ENCODE measurements around the gene FES. TPM values are rescaled to one million over a fixed set of nuclear protein-coding genes. Genes with fewer than 3 reads are reported as not detected.
A peak's percentile ranks its signal among the peaks of the same experiment; 100 is the strongest.

Gene FES
- total RNA-seq, 4 donors from 2014 or later = 62.0 to 183 (median 72.1) TPM

- no peaks in the 10 kb centered on the region for H3K36me3 ChIP-seq
- DNase-seq (ENCODE audit: low spot score in 2 of 2) = no peak
- H3K4me3 ChIP-seq = no peak overlapping the region
- 93 to 96% methylated on average over 4 of the region's 4 CpGs for WGBS, 2 donors
- H3K9me3 ChIP-seq = no peaks in the 10 kb centered on the region
- H3K27me3 ChIP-seq = no peaks in the 10 kb centered on the region
- no peak overlapping the region for H3K27ac ChIP-seq
- H3K4me1 ChIP-seq = peaks cover 0 to 27% (median 20%) of the 10 kb centered on the region in 4 donors
- TF ChIP-seq EP300 (IDR thresholded peaks at IDR 0.05) (no peak), CTCF (IDR thresholded peaks at IDR 0.05) (no peak), POLR2A (IDR thresholded peaks at IDR 0.05) (no peak)
Observed at GRCh38 chr15:90865702-90866101, 18.6 kb upstream of the FES start.

- TF ChIP-seq EP300 (IDR thresholded peaks at IDR 0.05) (no peak), CTCF (IDR thresholded peaks at IDR 0.05) (no peak), POLR2A (IDR thresholded peaks at IDR 0.05) (no peak)
- no peak for DNase-seq (ENCODE audit: low spot score in 2 of 2)
- Histone ChIP-seq H3K4me3 (no peak overlapping the region), H3K9me3 (no peaks in the 10 kb centered on the region), H3K4me1 (peaks cover 0 to 29% (median 20%) of the 10 kb centered on the region in 4 donors), H3K27ac (no peak overlapping the region), H3K36me3 (no peaks in the 10 kb centered on the region), H3K27me3 (no peaks in the 10 kb centered on the region)
- WGBS, 2 donors = 67 to 78% methylated on average over 16 of the region's 16 CpGs
Observed at GRCh38 chr15:90866161-90866715, 18.1 kb upstream of the FES start.

- H3K27ac ChIP-seq = no peak overlapping the region
- H3K4me1 ChIP-seq = peaks cover 0 to 29% (median 20%) of the 10 kb centered on the region in 4 donors
- WGBS, 2 donors = 79 to 81% methylated on average over 3 of the region's 3 CpGs
- no peaks in the 10 kb centered on the region for H3K36me3 ChIP-seq
- no peaks in the 10 kb centered on the region for H3K27me3 ChIP-seq
- no peak for TF ChIP-seq EP300 (IDR thresholded peaks at IDR 0.05)
- no peak for TF ChIP-seq CTCF (IDR thresholded peaks at IDR 0.05)
- TF ChIP-seq POLR2A (IDR thresholded peaks at IDR 0.05) = no peak
- H3K9me3 ChIP-seq = no peaks in the 10 kb centered on the region
- H3K4me3 ChIP-seq = no peak overlapping the region
- no peak for DNase-seq (ENCODE audit: low spot score in 2 of 2)
Observed at GRCh38 chr15:90866800-90867199, 17.5 kb upstream of the FES start.

- Histone ChIP-seq H3K4me1 (peaks cover 0 to 41% (median 31%) of the 10 kb centered on the region in 4 donors), H3K4me3 (no peak within 1 kb of the TSS), H3K9me3 (no peaks in the 10 kb centered on the region), H3K27ac (peak within 1 kb of the TSS; percentile 93 to 97 (median 94)), H3K27me3 (no peaks in the 10 kb centered on the region), H3K36me3 (no peaks in the 10 kb centered on the region)
- 84 to 93% methylated on average over 6 of the region's 6 CpGs for WGBS, 2 donors
- TF ChIP-seq EP300 (IDR thresholded peaks at IDR 0.05) (no peak), POLR2A (IDR thresholded peaks at IDR 0.05) (no peak)
- DNase-seq (ENCODE audit: low spot score in 2 of 2) = no peak
Observed at GRCh38 chr15:90868261-90868689, 16.0 kb upstream of the FES start, which contains the start of gene FURIN. FURIN (plus strand) TSS chr15:90868588; CDS start chr15:90875741, 7,153 bp downstream.

GRCh38 chr15:90869140-90869541, 15.2 kb upstream of the FES start:
- no peak for TF ChIP-seq POLR2A (IDR thresholded peaks at IDR 0.05)
- TF ChIP-seq CTCF (IDR thresholded peaks at IDR 0.05) = no peak
- no peak for TF ChIP-seq EP300 (IDR thresholded peaks at IDR 0.05)
- no peak for DNase-seq (ENCODE audit: low spot score in 2 of 2)
- Histone ChIP-seq H3K27ac (peak overlapping the region; percentile 93 to 97 (median 94)), H3K4me3 (no peak overlapping the region), H3K36me3 (no peaks in the 10 kb centered on the region), H3K27me3 (no peaks in the 10 kb centered on the region), H3K4me1 (peaks cover 0 to 50% (median 40%) of the 10 kb centered on the region in 4 donors), H3K9me3 (no peaks in the 10 kb centered on the region)

All from tibial nerve (tissue), 4 donors.